Caco-2 (cell line): ENCODE results near the gene CAPZB. TPM values are rescaled to one million over a fixed set of nuclear protein-coding genes. Genes with fewer than 3 reads are reported as not detected.

Source experiments
- BruUV-seq: library from RNA; stranded (reverse); fragments of 400-500 nt; replicated peaks from 2 replicates; lab custom pipeline; 2021; lab: Mats Ljungman, UMichigan
- CTCF ChIA-PET: fragments of 300-600 bp; sonication (Branson Sonifier 250); formaldehyde crosslinking; loops from one replicate; lab custom pipeline; 2022; ENCODE audit warnings: antibody characterized with exemption; lab: Charles Lee
- POLR2A ChIA-PET: fragments of 300-600 bp; sonication (Branson Sonifier 250); formaldehyde crosslinking; loops from one replicate; lab custom pipeline; 2022; ENCODE audit warnings: antibody characterized with exemption; lab: Charles Lee
- DNase-seq, 2 experiments: peaks; one replicate each; pipeline versions ENCODE4 v3.0.0 to v3.0.0-alpha.2; 2020 to 2022
- H3K27me3 ChIP-seq: replicated peaks from 2 replicates; pipeline ENCODE4 v1.6.0; 2011; ENCODE audit warnings: low read length; ENCODE audit not compliant: control insufficient read depth, insufficient read depth
- H3K36me3 ChIP-seq: 2 replicates; pipeline ENCODE4 v1.5.1; 2011; ENCODE audit warnings: low read length; ENCODE audit not compliant: control insufficient read depth, insufficient read depth
- H3K4me1 ChIP-seq: fragments of 250-450 bp; sonication (Bioruptor Pico); 2 replicates; pipeline ENCODE4 v1.5.1; 2020; ENCODE audit warnings: mild to moderate bottlenecking
- H3K4me3 ChIP-seq: 2 replicates; pipeline ENCODE4 v1.5.1; 2011; ENCODE audit warnings: low read depth, mild to moderate bottlenecking, control low read depth, low read length
- H3K9me3 ChIP-seq: fragments of 250-450 bp; sonication (Bioruptor Pico); 2 replicates; pipeline ENCODE4 v1.5.1; 2020; ENCODE audit warnings: mild to moderate bottlenecking, moderate library complexity
- H3K27ac Mint-ChIP-seq: one replicate; pipeline ENCODE4 v1.8.0; 2022; ENCODE audit warnings: mixed read lengths; ENCODE audit not compliant: unreplicated experiment
- H3K27me3 Mint-ChIP-seq: one replicate; pipeline ENCODE4 v1.8.0; 2022; ENCODE audit warnings: mixed read lengths; ENCODE audit not compliant: insufficient read depth, unreplicated experiment
- H3K36me3 Mint-ChIP-seq: one replicate; pipeline ENCODE4 v1.8.0; 2022; ENCODE audit warnings: mild to moderate bottlenecking, mixed read lengths; ENCODE audit not compliant: insufficient read depth, unreplicated experiment
- H3K4me1 Mint-ChIP-seq: one replicate; pipeline ENCODE4 v1.8.0; 2022; ENCODE audit warnings: low read depth, mixed read lengths; ENCODE audit not compliant: unreplicated experiment
- H3K4me3 Mint-ChIP-seq: one replicate; pipeline ENCODE4 v1.8.0; 2022; ENCODE audit warnings: mild to moderate bottlenecking, moderate library complexity, mixed read lengths; ENCODE audit not compliant: unreplicated experiment
- H3K9me3 Mint-ChIP-seq: one replicate; pipeline ENCODE4 v1.8.0; 2022; ENCODE audit warnings: mixed read lengths; ENCODE audit not compliant: unreplicated experiment
- CTCF ChIP-seq, 2 experiments: fragments of 200-600 bp in 1 of 2; IDR thresholded peaks; 1 replicate in 1 of 2; 2 replicates in 1 of 2; pipeline versions ENCODE4 v1.5.1 to v1.8.0; 2011 to 2022; ENCODE audit warnings: antibody characterized with exemption in 1 of 2, control low read depth in 1 of 2, inconsistent platforms in 1 of 2, low read depth in 1 of 2, low read length in 1 of 2, mild to moderate bottlenecking in 1 of 2, moderate library complexity in 1 of 2; ENCODE audit not compliant: insufficient read depth in 1 of 2, severe bottlenecking in 1 of 2, unreplicated experiment in 1 of 2
- intact Hi-C: fragments of 100-400 bp; cut with micrococcal nuclease; formaldehyde crosslinking; loops from one replicate; pipeline ENCODE4 v1.10.0; 2022; ENCODE audit not compliant: unreplicated experiment
- total RNA-seq: library from RNA; stranded (reverse); gene quantifications from 2 replicates; pipeline ENCODE4 v1.2.3, GENCODE V29; 2022

Gene CAPZB
- total RNA-seq, 1 experiment from 2014 or later, result 205 TPM

DNA sequence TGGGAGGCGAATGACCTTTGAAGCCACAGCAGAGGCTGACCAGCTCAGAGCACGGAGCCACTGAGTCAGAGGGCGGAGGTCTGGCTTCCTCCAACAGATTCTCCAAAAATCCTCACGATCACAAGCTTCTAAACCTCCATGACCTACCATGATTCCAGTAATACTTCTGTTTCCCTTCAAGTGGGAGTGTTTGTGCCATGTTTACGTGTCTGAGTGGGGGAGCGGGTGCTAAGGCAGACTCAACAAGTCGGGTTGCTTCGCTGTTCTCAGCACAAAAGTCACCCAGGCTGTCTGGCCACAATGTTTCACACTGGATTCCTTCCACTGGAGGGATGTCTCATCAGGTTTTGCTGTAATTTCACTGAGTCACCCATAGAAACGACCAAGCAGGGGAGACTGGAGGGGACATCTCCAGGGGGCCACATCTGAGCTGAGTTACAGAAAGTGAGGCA is 87.0 kb downstream of the CAPZB start:
- no peak overlapping the region for H3K4me3 Mint-ChIP-seq
- Histone ChIP-seq H3K27me3 (no peaks in the 10 kb centered on the region), H3K4me3 (no peak overlapping the region), H3K36me3 (no peaks in the 10 kb centered on the region; the same call in none of the 2 replicates), H3K9me3 (no peaks in the 10 kb centered on the region), H3K4me1 (no peaks in the 10 kb centered on the region)
- BruUV-seq, result no TSS peak
- no peak for DNase-seq
- H3K4me1 Mint-ChIP-seq, result peaks cover 6% of the 10 kb centered on the region
- POLR2A ChIA-PET, result no interaction called here
- H3K9me3 Mint-ChIP-seq, result no peaks in the 10 kb centered on the region
- no peak for TF ChIP-seq CTCF (IDR thresholded peaks at IDR 0.05; ENCODE audit: insufficient read depth in 1 of 2, low read depth in 1 of 2, low read length in 1 of 2, severe bottlenecking in 1 of 2, unreplicated experiment in 1 of 2)
- H3K27ac Mint-ChIP-seq, result no peak overlapping the region
- intact Hi-C loops, result no loop called here
- H3K27me3 Mint-ChIP-seq, result no peaks in the 10 kb centered on the region
- peaks cover 37% of the 10 kb centered on the region for H3K36me3 Mint-ChIP-seq
- CTCF ChIA-PET, result interaction anchor here (1.0 kb wide), 1 partner anchor 47 kb away, joined by 3 read pairs; no protein-coding TSS in a partner anchor

- intact Hi-C loops, result no loop called here
- H3K27ac Mint-ChIP-seq, result no peak overlapping the region
These were observed 88.0 kb downstream of the CAPZB start for GRCh38 chr1:19397217-19397945.

DNA sequence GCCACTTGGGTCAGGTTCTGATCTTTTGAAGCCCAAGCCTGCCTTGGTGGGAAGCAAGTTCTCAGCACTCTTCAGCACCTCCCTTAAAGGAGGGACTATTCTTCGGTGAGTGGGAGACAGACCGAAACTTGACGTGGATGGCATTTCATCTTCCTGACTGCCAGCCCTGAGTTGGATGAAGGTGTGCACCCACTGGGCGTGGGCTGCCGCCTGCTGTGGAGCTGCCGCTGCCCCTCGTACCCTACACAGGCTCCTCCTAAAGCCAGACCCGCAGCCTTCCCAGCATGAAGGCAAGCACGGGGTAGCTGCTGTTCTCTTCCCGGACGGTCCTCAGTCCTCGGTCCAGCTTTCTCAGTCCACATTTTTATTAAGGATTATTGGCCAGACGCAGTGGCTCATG is 89.1 kb downstream of the CAPZB start:
- CTCF ChIA-PET, result no interaction called here
- H3K36me3 ChIP-seq, result no peaks in the 10 kb centered on the region; the same call in none of the 2 replicates
- H3K4me1 Mint-ChIP-seq, result peaks cover 6% of the 10 kb centered on the region
- no peak overlapping the region for H3K27ac Mint-ChIP-seq
- no peak overlapping the region for H3K4me3 ChIP-seq
- BruUV-seq, result no TSS peak
- no peaks in the 10 kb centered on the region for H3K27me3 Mint-ChIP-seq
- no peak overlapping the region for H3K4me3 Mint-ChIP-seq
- H3K9me3 ChIP-seq, result no peaks in the 10 kb centered on the region
- no peaks in the 10 kb centered on the region for H3K27me3 ChIP-seq
- no peak for DNase-seq
- no peak for TF ChIP-seq CTCF (IDR thresholded peaks at IDR 0.05; ENCODE audit: insufficient read depth in 1 of 2, low read depth in 1 of 2, low read length in 1 of 2, severe bottlenecking in 1 of 2, unreplicated experiment in 1 of 2)
- intact Hi-C loops, result no loop called here
- POLR2A ChIA-PET, result no interaction called here
- no peaks in the 10 kb centered on the region for H3K4me1 ChIP-seq
- H3K36me3 Mint-ChIP-seq, result peaks cover 30% of the 10 kb centered on the region
- H3K9me3 Mint-ChIP-seq, result no peaks in the 10 kb centered on the region

More at GRCh38 chr1:19397217-19397945, 88.0 kb downstream of the CAPZB start:
- Mint-ChIP-seq H3K4me1 (peaks cover 6% of the 10 kb centered on the region), H3K4me3 (no peak overlapping the region), H3K27me3 (no peaks in the 10 kb centered on the region), H3K36me3 (peaks cover 32% of the 10 kb centered on the region), H3K9me3 (no peaks in the 10 kb centered on the region)
- ChIA-PET CTCF (no interaction called here), POLR2A (no interaction called here)
- H3K36me3 ChIP-seq, result no peaks in the 10 kb centered on the region; the same call in none of the 2 replicates
- DNase-seq, result no peak
- no peaks in the 10 kb centered on the region for H3K9me3 ChIP-seq
- no peaks in the 10 kb centered on the region for H3K27me3 ChIP-seq
- TF ChIP-seq CTCF (IDR thresholded peaks at IDR 0.05; ENCODE audit: insufficient read depth in 1 of 2, low read depth in 1 of 2, low read length in 1 of 2, severe bottlenecking in 1 of 2, unreplicated experiment in 1 of 2), result no peak
- no peaks in the 10 kb centered on the region for H3K4me1 ChIP-seq
- no peak overlapping the region for H3K4me3 ChIP-seq
- no TSS peak for BruUV-seq
